ENCODE data around the gene CTRB1.

DNA sequence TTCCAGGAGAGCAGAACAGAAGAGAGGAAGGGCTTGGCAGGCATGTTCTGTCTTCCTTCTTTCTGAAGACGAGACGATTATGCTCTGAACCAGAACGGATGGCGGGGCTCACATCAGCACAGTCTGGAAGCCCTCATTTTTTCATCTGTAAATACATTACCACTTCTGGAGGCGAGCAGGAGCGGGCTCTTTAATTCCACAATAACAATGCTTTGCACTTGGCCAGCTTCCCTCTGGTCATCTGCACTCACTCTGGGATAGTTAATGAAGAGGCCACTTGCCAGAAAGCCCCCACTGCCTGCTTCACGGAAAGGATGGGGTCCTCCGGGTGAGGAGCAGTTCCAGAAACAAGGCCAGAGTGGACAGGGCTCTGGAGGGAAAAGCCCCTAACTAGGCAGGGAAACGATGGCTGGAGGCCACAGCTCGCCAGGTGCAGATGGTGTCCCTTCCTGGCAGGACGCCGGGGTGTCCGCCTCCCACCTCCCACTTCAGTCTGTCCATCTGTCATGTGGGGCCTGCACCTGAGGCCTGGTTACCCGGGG lies 45.7 kb downstream of the CTRB1 start:
- TF ChIP-seq EZH2 (IDR thresholded peaks at IDR 0.05; ENCODE audit: borderline replicate concordance, low read depth, low read length, severe bottlenecking): no peak
- TF ChIP-seq, protein P1, sequence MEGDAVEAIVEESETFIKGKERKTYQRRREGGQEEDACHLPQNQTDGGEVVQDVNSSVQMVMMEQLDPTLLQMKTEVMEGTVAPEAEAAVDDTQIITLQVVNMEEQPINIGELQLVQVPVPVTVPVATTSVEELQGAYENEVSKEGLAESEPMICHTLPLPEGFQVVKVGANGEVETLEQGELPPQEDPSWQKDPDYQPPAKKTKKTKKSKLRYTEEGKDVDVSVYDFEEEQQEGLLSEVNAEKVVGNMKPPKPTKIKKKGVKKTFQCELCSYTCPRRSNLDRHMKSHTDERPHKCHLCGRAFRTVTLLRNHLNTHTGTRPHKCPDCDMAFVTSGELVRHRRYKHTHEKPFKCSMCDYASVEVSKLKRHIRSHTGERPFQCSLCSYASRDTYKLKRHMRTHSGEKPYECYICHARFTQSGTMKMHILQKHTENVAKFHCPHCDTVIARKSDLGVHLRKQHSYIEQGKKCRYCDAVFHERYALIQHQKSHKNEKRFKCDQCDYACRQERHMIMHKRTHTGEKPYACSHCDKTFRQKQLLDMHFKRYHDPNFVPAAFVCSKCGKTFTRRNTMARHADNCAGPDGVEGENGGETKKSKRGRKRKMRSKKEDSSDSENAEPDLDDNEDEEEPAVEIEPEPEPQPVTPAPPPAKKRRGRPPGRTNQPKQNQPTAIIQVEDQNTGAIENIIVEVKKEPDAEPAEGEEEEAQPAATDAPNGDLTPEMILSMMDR (IDR thresholded peaks at IDR 0.05; ENCODE audit: extremely low read depth in 1 of 2, insufficient read depth in 1 of 2, low read depth in 1 of 2, low read length in 2 of 2): no peak

All from endothelial cell of umbilical vein (primary cell).